Measurements from ENCODE around the gene AKAP14.
"Not testable (repeated sequence)": the region's sequence is repeated elsewhere in the genome, so short reads cannot be mapped to it uniquely, and the experiment has no call there.

The AKAP14 gene

GRCh38 chrX:119919835-119920585 is 24.3 kb downstream of the AKAP14 start:
- no peak for DNase-seq (ENCODE audit: low read depth in 3 of 3, low spot score in 1 of 3)

- not testable (repeated sequence) for DNase-seq (ENCODE audit: low read depth in 3 of 3, low spot score in 1 of 3)
Measured at GRCh38 chrX:119922391-119922790, 26.7 kb downstream of the AKAP14 start.

- no peak for DNase-seq (ENCODE audit: low read depth in 3 of 3, low spot score in 1 of 3)
Measured at GRCh38 chrX:119935215-119935874, 39.7 kb downstream of the AKAP14 start.

GRCh38 chrX:119941336-119941735 is 45.6 kb downstream of the AKAP14 start:
- no peak for DNase-seq (ENCODE audit: low read depth in 3 of 3, low spot score in 1 of 3)

- no peak for DNase-seq (ENCODE audit: low read depth in 3 of 3, low spot score in 1 of 3)
Measured at GRCh38 chrX:119942173-119942819, 46.6 kb downstream of the AKAP14 start.

GRCh38 chrX:119942831-119943184 is 47.1 kb downstream of the AKAP14 start:
- no peak for DNase-seq (ENCODE audit: low read depth in 3 of 3, low spot score in 1 of 3)

GRCh38 chrX:119943185-119943988 is 47.7 kb downstream of the AKAP14 start, which contains the start of gene NKAP:
Gene NKAP, minus strand, starts transcription at chrX:119943751. Its CDS starts 146 bp downstream, at chrX:119943605.
- DNase-seq (ENCODE audit: low read depth in 3 of 3, low spot score in 1 of 3) = peak; percentile 55 to 70 (median 65)

- DNase-seq (ENCODE audit: low read depth in 3 of 3, low spot score in 1 of 3) = no peak
Measured at GRCh38 chrX:119945481-119945880, 49.8 kb downstream of the AKAP14 start.

GRCh38 chrX:119948381-119948780 is 52.7 kb downstream of the AKAP14 start:
- no peak for DNase-seq (ENCODE audit: low read depth in 3 of 3, low spot score in 1 of 3)

GRCh38 chrX:119954374-119954773 is 58.7 kb downstream of the AKAP14 start:
- DNase-seq (ENCODE audit: low read depth in 3 of 3, low spot score in 1 of 3) = no peak

GRCh38 chrX:119955807-119956570 is 60.3 kb downstream of the AKAP14 start:
- DNase-seq (ENCODE audit: low read depth in 3 of 3, low spot score in 1 of 3) = not testable (repeated sequence)

- no peak for DNase-seq (ENCODE audit: low read depth in 3 of 3, low spot score in 1 of 3)
Measured at GRCh38 chrX:119960625-119961024, 64.9 kb downstream of the AKAP14 start.

GRCh38 chrX:119966837-119967236 is 71.1 kb downstream of the AKAP14 start:
- not testable (repeated sequence) for DNase-seq (ENCODE audit: low read depth in 3 of 3, low spot score in 1 of 3)

Data from stimulated activated CD4-positive, alpha-beta T cell treated with anti-CD3 and anti-CD28 coated beads, TNF-alpha, amount 100 ng/mL, for 1 hour (primary cell).